Astrocyte (in vitro differentiated cells and primary cell): Measurements from ENCODE around the gene CELF3. TPM values are rescaled to one million over a fixed set of nuclear protein-coding genes. Genes with fewer than 3 reads are reported as not detected.

Experiments used
- DNase-seq: peaks from one replicate; pipeline ENCODE4 v3.0.0-alpha.2; 2010; ENCODE audit warnings: low read depth
- FAIRE-seq: peaks from 2 replicates; lab custom pipeline; 2011; peaks lifted over from hg19 to GRCh38; lab: Jason Lieb, UNC
- H2AFZ ChIP-seq: 2 replicates; pipeline ENCODE4 v1.6.0; 2012; ENCODE audit warnings: low read depth, low read length, inconsistent platforms
- H3K27ac ChIP-seq: 2 replicates; pipeline ENCODE4 v1.5.1; 2011; ENCODE audit warnings: low read depth, low read length, inconsistent platforms
- H3K27me3 ChIP-seq: 2 replicates; pipeline ENCODE4 v1.6.0; 2011; ENCODE audit warnings: low read length, inconsistent platforms; ENCODE audit not compliant: insufficient read depth
- H3K36me3 ChIP-seq: 2 replicates; pipeline ENCODE4 v1.5.1; 2011; ENCODE audit warnings: low read length, inconsistent platforms; ENCODE audit not compliant: insufficient read depth
- H3K4me1 ChIP-seq: 2 replicates; pipeline ENCODE4 v1.5.1; 2011; ENCODE audit warnings: low read length, inconsistent platforms; ENCODE audit not compliant: insufficient read depth
- H3K4me2 ChIP-seq: 2 replicates; pipeline ENCODE4 v1.6.0; 2012; ENCODE audit warnings: low read length, inconsistent platforms
- H3K4me3 ChIP-seq: 2 replicates; pipeline ENCODE4 v1.5.1; 2011; ENCODE audit warnings: low read depth, mild to moderate bottlenecking, low read length, inconsistent platforms; ENCODE audit not compliant: insufficient read depth
- H3K79me2 ChIP-seq: 2 replicates; pipeline ENCODE4 v1.6.0; 2012; ENCODE audit warnings: mild to moderate bottlenecking, low read length, inconsistent platforms; ENCODE audit not compliant: insufficient read depth
- H3K9ac ChIP-seq: 2 replicates; pipeline ENCODE4 v1.6.0; 2012; ENCODE audit warnings: mild to moderate bottlenecking, low read length, inconsistent platforms
- H3K9me3 ChIP-seq: 2 replicates; pipeline ENCODE4 v1.5.1; 2012; ENCODE audit warnings: low read depth, mild to moderate bottlenecking, low read length, inconsistent platforms; ENCODE audit not compliant: insufficient read depth
- H4K20me1 ChIP-seq: 2 replicates; pipeline ENCODE4 v1.6.0; 2012; ENCODE audit warnings: low read length, inconsistent platforms; ENCODE audit not compliant: insufficient read depth
- H3K27ac Mint-ChIP-seq: one replicate; pipeline ENCODE4 v1.8.0; 2021; ENCODE audit warnings: mild to moderate bottlenecking, mixed read lengths; ENCODE audit not compliant: unreplicated experiment
- H3K27me3 Mint-ChIP-seq: one replicate; pipeline ENCODE4 v1.8.0; 2021; ENCODE audit warnings: low read depth, mixed read lengths; ENCODE audit not compliant: unreplicated experiment
- H3K36me3 Mint-ChIP-seq: one replicate; pipeline ENCODE4 v1.8.0; 2021; ENCODE audit warnings: low read depth, mixed read lengths; ENCODE audit not compliant: unreplicated experiment
- H3K4me1 Mint-ChIP-seq: one replicate; pipeline ENCODE4 v1.8.0; 2021; ENCODE audit warnings: low read depth, mixed read lengths; ENCODE audit not compliant: unreplicated experiment
- H3K4me3 Mint-ChIP-seq: one replicate; pipeline ENCODE4 v1.8.0; 2021; ENCODE audit warnings: mild to moderate bottlenecking, moderate library complexity, mixed read lengths; ENCODE audit not compliant: unreplicated experiment
- H3K9me3 Mint-ChIP-seq: one replicate; pipeline ENCODE4 v1.8.0; 2021; ENCODE audit warnings: mild to moderate bottlenecking, mixed read lengths; ENCODE audit not compliant: unreplicated experiment
- CTCF ChIP-seq: IDR thresholded peaks from 2 replicates; pipeline ENCODE4 v1.5.1; 2011; ENCODE audit warnings: low read depth, mild to moderate bottlenecking, inconsistent platforms, low read length, moderate library complexity; ENCODE audit not compliant: insufficient read depth
- EZH2 ChIP-seq: IDR thresholded peaks from 2 replicates; pipeline ENCODE4 v1.6.1; 2012; ENCODE audit warnings: mild to moderate bottlenecking, low read length, inconsistent platforms; ENCODE audit not compliant: insufficient read depth
- total RNA-seq: library from RNA; stranded (reverse); gene quantifications from 2 replicates; pipeline ENCODE4 v1.2.1, GENCODE V29; 2021

Gene CELF3
- total RNA-seq, 1 donor from 2014 or later = not detected

DNA sequence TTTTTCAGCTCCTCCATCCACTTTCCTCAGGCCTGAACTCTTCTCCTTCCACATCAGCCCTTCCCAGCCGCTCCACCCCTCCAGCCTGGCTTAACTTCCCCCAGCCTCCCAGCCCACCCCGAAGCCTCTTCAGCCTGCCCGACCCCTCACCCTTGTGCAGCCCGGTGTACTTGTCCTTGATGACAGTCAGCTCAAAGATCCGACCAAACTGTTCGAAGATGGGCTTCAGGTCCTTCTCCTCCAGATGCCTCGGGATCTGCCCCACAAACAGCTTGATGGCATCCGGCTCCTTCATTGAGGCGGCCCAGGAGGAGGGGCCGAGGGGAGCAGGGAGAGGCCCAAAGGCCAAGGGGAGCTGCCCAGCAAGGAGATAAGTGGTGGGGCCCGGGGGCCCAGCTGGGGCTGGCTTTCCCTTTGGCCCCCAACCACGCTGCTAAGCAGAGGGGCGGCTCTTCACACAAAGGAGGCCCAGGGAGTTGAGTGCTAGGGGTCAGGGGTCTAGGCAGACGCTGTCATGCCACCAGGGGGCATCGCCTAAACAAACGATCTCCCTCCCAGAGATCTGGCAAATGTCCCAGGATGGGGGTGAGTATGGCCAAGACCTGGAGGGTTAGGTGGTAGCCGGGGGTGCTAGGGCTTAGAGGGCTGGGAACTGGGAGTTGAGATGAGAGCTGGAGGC is 738 bp downstream of the CELF3 start:
- TF ChIP-seq CTCF = no peak
- TF ChIP-seq EZH2 = no peak
- Histone ChIP-seq H2AFZ (no peak overlapping the region), H3K27ac (no peak overlapping the region), H3K79me2 (no peaks in the 10 kb centered on the region), H3K36me3 (no peaks in the 10 kb centered on the region), H3K4me1 (peaks cover 3% of the 10 kb centered on the region), H3K4me2 (no peak overlapping the region), H3K4me3 (no peak overlapping the region), H4K20me1 (no peaks in the 10 kb centered on the region), H3K9me3 (no peaks in the 10 kb centered on the region), H3K9ac (no peak overlapping the region), H3K27me3 (peaks cover 69% of the 10 kb centered on the region)
- FAIRE-seq (no peak), DNase-seq (no peak)
- no peak overlapping the region for H3K27ac Mint-ChIP-seq
- H3K36me3 Mint-ChIP-seq = peaks cover 3% of the 10 kb centered on the region
- peaks cover 2% of the 10 kb centered on the region for H3K9me3 Mint-ChIP-seq
- H3K4me1 Mint-ChIP-seq = peaks cover 18% of the 10 kb centered on the region
- H3K4me3 Mint-ChIP-seq = no peak overlapping the region
- peaks cover 66% of the 10 kb centered on the region for H3K27me3 Mint-ChIP-seq

GRCh38 chr1:151714820-151715725 is 1.5 kb downstream of the CELF3 start:
- peaks cover 10% of the 10 kb centered on the region for H3K4me1 Mint-ChIP-seq
- FAIRE-seq = no peak
- no peaks in the 10 kb centered on the region for H3K9me3 ChIP-seq
- no peak overlapping the region for H3K27ac Mint-ChIP-seq
- no peak overlapping the region for H3K27ac ChIP-seq
- no peak overlapping the region for H3K9ac ChIP-seq
- TF ChIP-seq CTCF (no peak), EZH2 (no peak)
- H2AFZ ChIP-seq = no peak overlapping the region
- H3K79me2 ChIP-seq = no peaks in the 10 kb centered on the region
- H3K36me3 ChIP-seq = no peaks in the 10 kb centered on the region
- H3K4me2 ChIP-seq = no peak overlapping the region
- H3K36me3 Mint-ChIP-seq = peaks cover 3% of the 10 kb centered on the region
- H3K9me3 Mint-ChIP-seq = peaks cover 2% of the 10 kb centered on the region
- no peak overlapping the region for H3K4me3 Mint-ChIP-seq
- H3K27me3 Mint-ChIP-seq = peaks cover 66% of the 10 kb centered on the region
- peaks cover 61% of the 10 kb centered on the region for H3K27me3 ChIP-seq
- no peaks in the 10 kb centered on the region for H4K20me1 ChIP-seq
- no peak overlapping the region for H3K4me3 ChIP-seq
- H3K4me1 ChIP-seq = peaks cover 3% of the 10 kb centered on the region
- no peak for DNase-seq
